GM23338 (cell line): ENCODE measurements around the gene SLC6A8. TPM values are rescaled to one million over a fixed set of nuclear protein-coding genes. Genes with fewer than 3 reads are reported as not detected.

Experiments
- polyA plus RNA-seq: library from polyadenylated mRNA; unstranded; fragments of >200 nt; fragmentation: Nextera tagmentation; extraction: Ambion mirVana; gene quantifications from 2 replicates; pipeline ENCODE4 v1.2.1, GENCODE V29; 2016
- small RNA-seq: library from RNA; depleted of rRNA; stranded (forward); fragments of <200 nt; gene quantifications from one replicate; pipeline ENCODE3, GENCODE V24; 2014; ENCODE audit warnings: low replicate concordance
- total RNA-seq: library from RNA; depleted of rRNA; stranded (reverse); fragments of >200 nt; shearing (Covaris generic); gene quantifications from 2 replicates; pipeline ENCODE4 v1.2.3, GENCODE V29; 2014; rRNA removed

Gene SLC6A8
- total and polyA plus RNA-seq, 2 experiments from 2014 or later: 19.5 to 68.6 TPM

Small RNA genes lying within 50 kb of the gene (small RNA-seq; reads per million reads assigned to genes)
- not detected for gene RN7SL687P

Other genes starting within 250 kb of the SLC6A8 start
- gene TREX2, start 241.9 kb upstream of the SLC6A8 start, total RNA-seq: 1.7 and 4.6 TPM in 2 replicates
- 0.28 and 0.81 TPM in 2 replicates for gene TREX2, start 241.9 kb upstream of the SLC6A8 start, polyA plus RNA-seq
- gene HAUS7, start 217.3 kb upstream of the SLC6A8 start, total RNA-seq: 48.8 and 59.8 TPM in 2 replicates
- gene HAUS7, start 217.3 kb upstream of the SLC6A8 start, polyA plus RNA-seq: 77.9 and 78.8 TPM in 2 replicates
- 0.23 and 0.87 TPM in 2 replicates for gene BGN, start 192.9 kb upstream of the SLC6A8 start, total RNA-seq
- 0.71 and 1.8 TPM in 2 replicates for gene BGN, start 192.9 kb upstream of the SLC6A8 start, polyA plus RNA-seq
- gene ATP2B3, start 170.3 kb upstream of the SLC6A8 start, total RNA-seq: 0.17 and 0.54 TPM in 2 replicates
- 0.09 TPM in 1 of 2 replicates, not detected in the other for gene ATP2B3, start 170.3 kb upstream of the SLC6A8 start, polyA plus RNA-seq
- 18.3 and 30.2 TPM in 2 replicates for gene CCNQ, start 88.8 kb upstream of the SLC6A8 start, total RNA-seq
- 19.4 and 23.9 TPM in 2 replicates for gene CCNQ, start 88.8 kb upstream of the SLC6A8 start, polyA plus RNA-seq
- gene DUSP9, start 40.7 kb upstream of the SLC6A8 start, total RNA-seq: 3.4 and 3.9 TPM in 2 replicates
- gene DUSP9, start 40.7 kb upstream of the SLC6A8 start, polyA plus RNA-seq: 0.54 and 0.71 TPM in 2 replicates
- 5.4 and 11.9 TPM in 2 replicates for gene PNCK, start 14.1 kb upstream of the SLC6A8 start, total RNA-seq
- 3.0 and 3.5 TPM in 2 replicates for gene PNCK, start 14.1 kb upstream of the SLC6A8 start, polyA plus RNA-seq
- gene BCAP31, start 36.5 kb downstream of the SLC6A8 start, total RNA-seq: 85.0 and 104 TPM in 2 replicates
- gene BCAP31, start 36.5 kb downstream of the SLC6A8 start, polyA plus RNA-seq: 136 and 145 TPM in 2 replicates
- gene ABCD1, start 36.9 kb downstream of the SLC6A8 start, total RNA-seq: 4.0 and 8.9 TPM in 2 replicates
- 2.4 and 2.9 TPM in 2 replicates for gene ABCD1, start 36.9 kb downstream of the SLC6A8 start, polyA plus RNA-seq
- 3.2 and 4.1 TPM in 2 replicates for gene PLXNB3, start 76.3 kb downstream of the SLC6A8 start, total RNA-seq
- gene PLXNB3, start 76.3 kb downstream of the SLC6A8 start, polyA plus RNA-seq: 0.30 and 0.70 TPM in 2 replicates
- 0.23 TPM in 1 of 2 replicates, not detected in the other for gene SRPK3, start 93.1 kb downstream of the SLC6A8 start, total RNA-seq
- gene SRPK3, start 93.1 kb downstream of the SLC6A8 start, polyA plus RNA-seq: 0.15 and 0.19 TPM in 2 replicates
- gene IDH3G, start 106.4 kb downstream of the SLC6A8 start, total RNA-seq: 43.0 and 49.0 TPM in 2 replicates
- 41.4 and 45.5 TPM in 2 replicates for gene IDH3G, start 106.4 kb downstream of the SLC6A8 start, polyA plus RNA-seq
- 107 and 168 TPM in 2 replicates for gene SSR4, start 106.7 kb downstream of the SLC6A8 start, total RNA-seq
- gene SSR4, start 106.7 kb downstream of the SLC6A8 start, polyA plus RNA-seq: 352 and 404 TPM in 2 replicates
- gene PDZD4, start 142.6 kb downstream of the SLC6A8 start, total RNA-seq: 194 and 230 TPM in 2 replicates
- gene PDZD4, start 142.6 kb downstream of the SLC6A8 start, polyA plus RNA-seq: 30.5 and 34.5 TPM in 2 replicates
- 27.6 and 29.2 TPM in 2 replicates for gene L1CAM, start 198.2 kb downstream of the SLC6A8 start, total RNA-seq
- gene L1CAM, start 198.2 kb downstream of the SLC6A8 start, polyA plus RNA-seq: 7.4 and 7.8 TPM in 2 replicates
- not detected in 2 replicates for gene AVPR2, start 216.7 kb downstream of the SLC6A8 start, total RNA-seq
- gene AVPR2, start 216.7 kb downstream of the SLC6A8 start, polyA plus RNA-seq: not detected in 2 replicates
- 57.8 and 59.5 TPM in 2 replicates for gene ARHGAP4, start 238.3 kb downstream of the SLC6A8 start, total RNA-seq
- gene ARHGAP4, start 238.3 kb downstream of the SLC6A8 start, polyA plus RNA-seq: 21.2 and 21.5 TPM in 2 replicates
- gene NAA10, start 247.1 kb downstream of the SLC6A8 start, total RNA-seq: 112 and 136 TPM in 2 replicates
- gene NAA10, start 247.1 kb downstream of the SLC6A8 start, polyA plus RNA-seq: 140 and 145 TPM in 2 replicates